BLaER1 treated with 17β-estradiol and CSF1 and Interleukin-3, amounts not matched to agents 10 nM and 100 nM (cell line): ENCODE data around the gene HSPG2.
"Not testable (repeated sequence)": the region's sequence is repeated elsewhere in the genome, so short reads cannot be mapped to it uniquely, and the experiment has no call there.

ENCODE experiments used
- H3K27ac ChIP-seq, 11 experiments: shearing (Covaris generic); formaldehyde crosslinking; 2 replicates each; pipeline ENCODE4 v1.8.1; 2022
- H3K27me3 ChIP-seq, 11 experiments: shearing (Covaris generic); formaldehyde crosslinking; 2 replicates each; pipeline ENCODE4 v1.8.1; 2022
- H3K36me3 ChIP-seq, 11 experiments: shearing (Covaris generic); formaldehyde crosslinking; 2 replicates each; pipeline ENCODE4 v1.8.1; 2022
- H3K4me1 ChIP-seq, 10 experiments: shearing (Covaris generic); formaldehyde crosslinking; 2 replicates each; pipeline ENCODE4 v1.8.1; 2022
- H3K4me2 ChIP-seq, 11 experiments: shearing (Covaris generic); formaldehyde crosslinking; 2 replicates each; pipeline ENCODE4 v1.8.1; 2022
- H3K4me3 ChIP-seq, 10 experiments: shearing (Covaris generic); formaldehyde crosslinking; 2 replicates each; pipeline ENCODE4 v1.8.1; 2022
- H3K9ac ChIP-seq, 11 experiments: shearing (Covaris generic); formaldehyde crosslinking; 2 replicates each; pipeline ENCODE4 v1.8.1; 2022
- H3K9me3 ChIP-seq, 11 experiments: shearing (Covaris generic); formaldehyde crosslinking; replicated peaks in 1 of 11; 2 replicates each; pipeline ENCODE4 v1.8.1; 2022
- H4K20me1 ChIP-seq, 11 experiments: shearing (Covaris generic); formaldehyde crosslinking; 2 replicates each; pipeline ENCODE4 v1.8.1; 2022
- Cebpa-rat ChIP-seq, 11 experiments: shearing (Covaris generic); IDR thresholded peaks; 2 replicates each; pipeline ENCODE4 v1.8.1; 2022

HSPG2 gene

GRCh38 chr1:21969066-21969465 is 32.0 kb upstream of the HSPG2 start:
- H3K4me2 ChIP-seq, H3K27ac ChIP-seq, H3K27me3 ChIP-seq, H3K9me3 ChIP-seq, H3K36me3 ChIP-seq, H4K20me1 ChIP-seq, H3K9ac ChIP-seq, H3K4me3 ChIP-seq: not testable (repeated sequence)
- H3K4me1 ChIP-seq, result peaks cover 0 to 19% (median 9%) of the 10 kb centered on the region in 10 experiments; a peak in 14 of 20 replicates

- H4K20me1 ChIP-seq, H3K4me2 ChIP-seq, H3K36me3 ChIP-seq, H3K9me3 ChIP-seq, H3K27ac ChIP-seq, H3K9ac ChIP-seq, H3K4me3 ChIP-seq, H3K27me3 ChIP-seq: not testable (repeated sequence)
- peaks cover 0 to 28% (median 12%) of the 10 kb centered on the region in 10 experiments; a peak in 15 of 20 replicates for H3K4me1 ChIP-seq
Measured at GRCh38 chr1:21967216-21967615, 30.1 kb upstream of the HSPG2 start.

GRCh38 chr1:21966247-21967000 is 29.3 kb upstream of the HSPG2 start:
- Histone ChIP-seq H3K9me3 (no peaks in the 10 kb centered on the region), H3K9ac (no peak overlapping the region), H4K20me1 (no peaks in the 10 kb centered on the region), H3K4me1 (peaks cover 0 to 36% (median 20%) of the 10 kb centered on the region in 10 experiments; a peak in 17 of 20 replicates), H3K36me3 (no peaks in the 10 kb centered on the region), H3K27ac (no peak overlapping the region), H3K4me3 (no peak overlapping the region), H3K27me3 (no peaks in the 10 kb centered on the region), H3K4me2 (no peak overlapping the region)
- no peak for TF ChIP-seq Cebpa-rat (IDR thresholded peaks at IDR 0.05)

- Histone ChIP-seq H3K4me2 (peak overlapping the region in 4 of 11 experiments; percentile 1 to 46 (median 23); a peak in 4 of 22 replicates), H3K27ac (peak overlapping the region in 1 of 11 experiments; percentile 23; a peak in 2 of 22 replicates), H3K9me3 (no peaks in the 10 kb centered on the region), H3K36me3 (no peaks in the 10 kb centered on the region), H3K9ac (no peak overlapping the region), H3K4me3 (no peak overlapping the region), H3K27me3 (no peaks in the 10 kb centered on the region), H3K4me1 (peaks cover 0 to 54% (median 44%) of the 10 kb centered on the region in 10 experiments; a peak in 17 of 20 replicates), H4K20me1 (no peaks in the 10 kb centered on the region)
- TF ChIP-seq Cebpa-rat (IDR thresholded peaks at IDR 0.05), result no peak
Measured at GRCh38 chr1:21963477-21964217, 26.5 kb upstream of the HSPG2 start.

GRCh38 chr1:21961799-21962198 is 24.7 kb upstream of the HSPG2 start:
- Histone ChIP-seq H3K9ac (peak overlapping the region in 5 of 11 experiments; percentile 8 to 41 (median 24); a peak in 3 of 22 replicates), H3K36me3 (no peaks in the 10 kb centered on the region), H3K27me3 (no peaks in the 10 kb centered on the region), H3K4me3 (no peak overlapping the region), H3K4me2 (peak overlapping the region in 9 of 11 experiments; percentile 1 to 63 (median 38); a peak in 16 of 22 replicates), H3K4me1 (peaks cover 13 to 72% (median 63%) of the 10 kb centered on the region in 10 experiments), H4K20me1 (no peaks in the 10 kb centered on the region), H3K9me3 (no peaks in the 10 kb centered on the region), H3K27ac (peak overlapping the region in 7 of 11 experiments; percentile 1 to 50 (median 16); a peak in 6 of 22 replicates)
- TF ChIP-seq Cebpa-rat (IDR thresholded peaks at IDR 0.05), result no peak

- no peaks in the 10 kb centered on the region for H4K20me1 ChIP-seq
- peak overlapping the region in 5 of 11 experiments; percentile 1 to 50 (median 9); a peak in 5 of 22 replicates for H3K27ac ChIP-seq
- no peak overlapping the region for H3K4me3 ChIP-seq
- H3K9ac ChIP-seq, result peak overlapping the region in 4 of 11 experiments; percentile 8 to 32 (median 20); a peak in 2 of 22 replicates
- H3K4me2 ChIP-seq, result peak overlapping the region in 8 of 11 experiments; percentile 1 to 63 (median 40); a peak in 9 of 22 replicates
- H3K4me1 ChIP-seq, result peaks cover 18 to 74% (median 65%) of the 10 kb centered on the region in 10 experiments
- no peaks in the 10 kb centered on the region for H3K9me3 ChIP-seq
- H3K27me3 ChIP-seq, result no peaks in the 10 kb centered on the region
- H3K36me3 ChIP-seq, result no peaks in the 10 kb centered on the region
- TF ChIP-seq Cebpa-rat (IDR thresholded peaks at IDR 0.05), result no peak
Measured at GRCh38 chr1:21961337-21961736, 24.2 kb upstream of the HSPG2 start.

GRCh38 chr1:21956720-21957552 is 19.8 kb upstream of the HSPG2 start:
- Histone ChIP-seq H3K4me2 (peak overlapping the region; percentile 11 to 87 (median 65); a peak in 21 of 22 replicates), H3K9me3 (no peaks in the 10 kb centered on the region), H3K27me3 (no peaks in the 10 kb centered on the region), H3K9ac (peak overlapping the region in 2 of 11 experiments; percentile 7 to 24; a peak in 1 of 22 replicates), H3K4me3 (no peak overlapping the region), H3K4me1 (peaks cover 28 to 67% (median 62%) of the 10 kb centered on the region in 10 experiments), H4K20me1 (no peaks in the 10 kb centered on the region), H3K27ac (peak overlapping the region in 5 of 11 experiments; percentile 0 to 72 (median 48); a peak in 7 of 22 replicates), H3K36me3 (no peaks in the 10 kb centered on the region)
- no peak for TF ChIP-seq Cebpa-rat (IDR thresholded peaks at IDR 0.05)

GRCh38 chr1:21955501-21956281 is 18.6 kb upstream of the HSPG2 start:
- H3K27ac ChIP-seq, result peak overlapping the region in 8 of 11 experiments; percentile 9 to 54 (median 36); a peak in 10 of 22 replicates
- peak overlapping the region; percentile 19 to 80 (median 49); a peak in 19 of 22 replicates for H3K4me2 ChIP-seq
- no peak overlapping the region for H3K4me3 ChIP-seq
- H3K36me3 ChIP-seq, result no peaks in the 10 kb centered on the region
- peaks cover 28 to 56% (median 53%) of the 10 kb centered on the region in 10 experiments for H3K4me1 ChIP-seq
- TF ChIP-seq Cebpa-rat (IDR thresholded peaks at IDR 0.05), result no peak
- H3K27me3 ChIP-seq, result no peaks in the 10 kb centered on the region
- 0 out of 22 replicates have a peak overlapping the region, but pooled peaks of 1 of the 11 experiments have one; percentile 7 for H3K9ac ChIP-seq
- no peaks in the 10 kb centered on the region for H4K20me1 ChIP-seq
- H3K9me3 ChIP-seq, result no peaks in the 10 kb centered on the region
